ENCODE data around the gene SLC25A4. TPM values are rescaled to one million over a fixed set of nuclear protein-coding genes. Genes with fewer than 3 reads are reported as not detected.

SLC25A4 gene
- total RNA-seq (1 to 10 TPM; 4.1 TPM), total RNA-seq (3.7 to 19.6 (median 9.2) reads per million in 172 experiments)
- polyA plus RNA-seq (2013, experiment 1 of 2) = 3.3 TPM
- 7.1 TPM for polyA plus RNA-seq (2013, experiment 2 of 2)

- Histone ChIP-seq H3K36me3 (ENCODE audit: insufficient read depth, low read length) (no peaks in the 10 kb centered on the region), H3K4me3 (ENCODE audit: low read length) (peak within 1 kb of the TSS; percentile 72), H3K4me1 (ENCODE audit: insufficient read depth, low read length) (peaks cover 14% of the 10 kb centered on the region), H3K27ac (ENCODE audit: low read depth in 1 of 2, low read length in 2 of 2) (no peak within 1 kb of the TSS), H3K27me3 (ENCODE audit: control insufficient read depth in 1 of 2, insufficient read depth in 2 of 2, low read length in 2 of 2) (peaks cover 11 to 12% of the 10 kb centered on the region in 2 experiments), H3K9me3 (ENCODE audit: control insufficient read depth in 1 of 2, insufficient read depth in 1 of 2, low read length in 2 of 2) (no peaks in the 10 kb centered on the region)
- DNase-seq (peak; percentile 59 to 91 (median 78)), ATAC-seq (ENCODE audit: poor library complexity) (peak; percentile 93)
- Mint-ChIP-seq H3K27ac (peak within 1 kb of the TSS; percentile 63), H3K36me3 (ENCODE audit: low read depth) (no peaks in the 10 kb centered on the region), H3K4me1 (ENCODE audit: low read depth) (peaks cover 18% of the 10 kb centered on the region), H3K4me3 (peak within 1 kb of the TSS; percentile 96), H3K9me3 (no peaks in the 10 kb centered on the region), H3K27me3 (peaks cover 53% of the 10 kb centered on the region)
- intact Hi-C loops (cut with DNase I, micrococcal nuclease) = loop anchor here in 1 of 2 experiments (5.0 to 10.0 kb wide), 2 partner anchors 329 to 498 kb away; partner anchors contain the start of genes CASP3, CCDC110 and PRIMPOL
- TF ChIP-seq, protein P1, sequence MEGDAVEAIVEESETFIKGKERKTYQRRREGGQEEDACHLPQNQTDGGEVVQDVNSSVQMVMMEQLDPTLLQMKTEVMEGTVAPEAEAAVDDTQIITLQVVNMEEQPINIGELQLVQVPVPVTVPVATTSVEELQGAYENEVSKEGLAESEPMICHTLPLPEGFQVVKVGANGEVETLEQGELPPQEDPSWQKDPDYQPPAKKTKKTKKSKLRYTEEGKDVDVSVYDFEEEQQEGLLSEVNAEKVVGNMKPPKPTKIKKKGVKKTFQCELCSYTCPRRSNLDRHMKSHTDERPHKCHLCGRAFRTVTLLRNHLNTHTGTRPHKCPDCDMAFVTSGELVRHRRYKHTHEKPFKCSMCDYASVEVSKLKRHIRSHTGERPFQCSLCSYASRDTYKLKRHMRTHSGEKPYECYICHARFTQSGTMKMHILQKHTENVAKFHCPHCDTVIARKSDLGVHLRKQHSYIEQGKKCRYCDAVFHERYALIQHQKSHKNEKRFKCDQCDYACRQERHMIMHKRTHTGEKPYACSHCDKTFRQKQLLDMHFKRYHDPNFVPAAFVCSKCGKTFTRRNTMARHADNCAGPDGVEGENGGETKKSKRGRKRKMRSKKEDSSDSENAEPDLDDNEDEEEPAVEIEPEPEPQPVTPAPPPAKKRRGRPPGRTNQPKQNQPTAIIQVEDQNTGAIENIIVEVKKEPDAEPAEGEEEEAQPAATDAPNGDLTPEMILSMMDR (IDR thresholded peaks at IDR 0.05) = peak; percentile 34
- ChIA-PET POLR2A (interaction anchor here (0.6 to 2.0 kb wide), 9 partner anchors 9 to 410 kb away, joined by 3 to 7 read pairs (median 3); partner anchors contain the start of genes SNX25 and UFSP2), CTCF (interaction anchor here (0.8 to 1.6 kb wide), 5 partner anchors 9 to 103 kb away, joined by 3 to 5 read pairs (median 4); no protein-coding TSS in a partner anchor)
Measured at GRCh38 chr4:185142912-185143600, at the start of gene SLC25A4. Gene SLC25A4 (plus strand): TSS chr4:185143266. CDS start chr4:185143373, 107 bp downstream.

DNA sequence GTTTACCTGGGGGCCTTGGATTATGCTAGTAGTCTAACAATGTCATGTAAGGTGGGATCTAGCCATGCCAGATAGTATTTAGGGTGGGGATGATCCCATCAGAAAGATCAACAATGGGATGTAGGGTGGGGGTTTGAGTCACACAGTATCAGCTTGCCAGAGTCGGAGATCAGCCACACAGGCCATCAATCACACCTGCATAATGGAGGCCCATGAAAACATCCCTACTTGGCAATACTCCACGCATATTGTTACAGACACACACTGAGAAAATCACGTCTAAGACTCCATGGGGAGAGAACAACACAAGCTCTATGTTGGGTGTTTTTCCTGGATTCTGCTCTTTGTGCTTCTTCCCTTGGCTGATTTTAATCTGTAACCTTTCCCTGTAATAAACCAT is 49.5 kb upstream of the SLC25A4 start:
- CTCF ChIA-PET = interaction anchor here (0.8 kb wide), 1 partner anchor 54 kb away, joined by 3 read pairs; no protein-coding TSS in a partner anchor

GRCh38 chr4:185096032-185096653 is 46.9 kb upstream of the SLC25A4 start:
- POLR2A ChIA-PET = interaction anchor here (0.6 to 1.2 kb wide), 4 partner anchors 9 to 831 kb away, joined by 3 to 4 read pairs (median 3); no protein-coding TSS in a partner anchor
- TF ChIP-seq, protein P1 (IDR thresholded peaks at IDR 0.05) = peak; percentile 57
- intact Hi-C loops (cut with DNase I, micrococcal nuclease) = loop anchor here (1.0 to 10.0 kb wide), 6 partner anchors 54 to 1254 kb away; no protein-coding TSS in a partner anchor
- no peaks in the 10 kb centered on the region for H3K36me3 Mint-ChIP-seq (ENCODE audit: low read depth)
- Histone ChIP-seq H3K27me3 (ENCODE audit: control insufficient read depth in 1 of 2, insufficient read depth in 2 of 2, low read length in 2 of 2) (peaks cover 11 to 15% of the 10 kb centered on the region in 2 experiments), H3K27ac (ENCODE audit: low read depth in 1 of 2, low read length in 2 of 2) (no peak overlapping the region), H3K36me3 (ENCODE audit: insufficient read depth, low read length) (no peaks in the 10 kb centered on the region), H3K4me3 (ENCODE audit: low read length) (no peak overlapping the region), H3K4me1 (ENCODE audit: insufficient read depth, low read length) (no peaks in the 10 kb centered on the region), H3K9me3 (ENCODE audit: control insufficient read depth in 1 of 2, insufficient read depth in 1 of 2, low read length in 2 of 2) (no peaks in the 10 kb centered on the region)
- no peaks in the 10 kb centered on the region for H3K9me3 Mint-ChIP-seq
- no peak overlapping the region for H3K27ac Mint-ChIP-seq
- H3K27me3 Mint-ChIP-seq = peaks cover 47% of the 10 kb centered on the region
- DNase-seq = peak in 5 of 14 experiments; percentile 4 to 49 (median 36)
- H3K4me3 Mint-ChIP-seq = no peak overlapping the region
- no peak for ATAC-seq (ENCODE audit: poor library complexity)
- H3K4me1 Mint-ChIP-seq (ENCODE audit: low read depth) = no peaks in the 10 kb centered on the region
- CTCF ChIA-PET = interaction anchor here (0.6 to 1.9 kb wide), 8 partner anchors 11 to 832 kb away, joined by 3 to 10 read pairs (median 3); no protein-coding TSS in a partner anchor

More for the DNA sequence above, 49.5 kb upstream of the SLC25A4 start:
- DNase-seq (no peak), ATAC-seq (ENCODE audit: poor library complexity) (no peak)
- no peak overlapping the region for H3K27ac Mint-ChIP-seq
- no peaks in the 10 kb centered on the region for H3K9me3 ChIP-seq (ENCODE audit: control insufficient read depth in 1 of 2, insufficient read depth in 1 of 2, low read length in 2 of 2)
- POLR2A ChIA-PET = no interaction called here
- no peaks in the 10 kb centered on the region for H3K9me3 Mint-ChIP-seq
- intact Hi-C loops (cut with DNase I, micrococcal nuclease) = loop anchor here in 1 of 2 experiments (10.0 kb wide), 1 partner anchor 89 kb away; no protein-coding TSS in a partner anchor
- H3K36me3 Mint-ChIP-seq (ENCODE audit: low read depth) = no peaks in the 10 kb centered on the region
- H3K4me3 Mint-ChIP-seq = no peak overlapping the region
- TF ChIP-seq, protein P1 (IDR thresholded peaks at IDR 0.05) = no peak
- H3K27me3 Mint-ChIP-seq = peaks cover 46% of the 10 kb centered on the region
- H3K4me1 Mint-ChIP-seq (ENCODE audit: low read depth) = no peaks in the 10 kb centered on the region
- H3K36me3 ChIP-seq (ENCODE audit: insufficient read depth, low read length) = no peaks in the 10 kb centered on the region
- H3K27me3 ChIP-seq (ENCODE audit: control insufficient read depth in 1 of 2, insufficient read depth in 2 of 2, low read length in 2 of 2) = peaks cover 0 to 3% of the 10 kb centered on the region in 2 experiments
- no peak overlapping the region for H3K4me3 ChIP-seq (ENCODE audit: low read length)
- H3K27ac ChIP-seq (ENCODE audit: low read depth in 1 of 2, low read length in 2 of 2) = no peak overlapping the region
- no peaks in the 10 kb centered on the region for H3K4me1 ChIP-seq (ENCODE audit: insufficient read depth, low read length)

All from CD4-positive, alpha-beta T cell (primary cell).